Neural cell (in vitro differentiated cells): ENCODE measurements around the gene STEAP2. TPM values are rescaled to one million over a fixed set of nuclear protein-coding genes. Genes with fewer than 3 reads are reported as not detected.
A peak's percentile ranks its signal among the peaks of the same experiment; 100 is the strongest.

Experiments used
- H2AFZ ChIP-seq: fragments of 200-600, 300-800 bp; sonication (generic), shearing (Covaris generic); 2 replicates; pipeline ENCODE4 v1.6.0; 2014; ENCODE audit warnings: low read depth, mild to moderate bottlenecking, antibody characterized with exemption, low read length, moderate library complexity
- H3F3A ChIP-seq: fragments of 200-600 bp; shearing (Covaris generic); 2 replicates; pipeline ENCODE4 v1.6.1; 2016; ENCODE audit warnings: mild to moderate bottlenecking, moderate library complexity, mixed read lengths, antibody characterized with exemption, low read length; ENCODE audit not compliant: insufficient read depth, poor library complexity, severe bottlenecking
- H3K27ac ChIP-seq: fragments of 200-600, 300-800 bp; sonication (generic), shearing (Covaris generic); 2 replicates; pipeline ENCODE4 v1.5.1; 2014; ENCODE audit warnings: mild to moderate bottlenecking, low read length, moderate library complexity
- H3K27me3 ChIP-seq: fragments of 300-800, 200-600 bp; sonication (generic), shearing (Covaris generic); 2 replicates; pipeline ENCODE4 v1.6.0; 2014; ENCODE audit warnings: mild to moderate bottlenecking, low read depth, low read length, moderate library complexity; ENCODE audit not compliant: insufficient read depth
- H3K36me3 ChIP-seq: fragments of 300-800, 200-600 bp; sonication (generic), shearing (Covaris generic); 2 replicates; pipeline ENCODE4 v1.5.1; 2014; ENCODE audit warnings: mild to moderate bottlenecking, antibody characterized with exemption, low read length, moderate library complexity; ENCODE audit not compliant: insufficient read depth
- H3K4me2 ChIP-seq: fragments of 300-800, 200-600 bp; sonication (generic), shearing (Covaris generic); 2 replicates; pipeline ENCODE4 v1.6.0; 2014; ENCODE audit warnings: mild to moderate bottlenecking, low read length
- H3K4me3 ChIP-seq: fragments of 300-800, 200-600 bp; sonication (generic), shearing (Covaris generic); 2 replicates; pipeline ENCODE4 v1.5.1; 2014; ENCODE audit warnings: mild to moderate bottlenecking, low read length, moderate library complexity
- H3K79me2 ChIP-seq: fragments of 200-600 bp; shearing (Covaris generic); replicated peaks from 2 replicates; pipeline ENCODE4 v1.6.0; 2014; ENCODE audit warnings: mild to moderate bottlenecking, low read length, moderate library complexity; ENCODE audit not compliant: insufficient read depth
- H3K9ac ChIP-seq: fragments of 300-800, 200-600 bp; sonication (generic), shearing (Covaris generic); 2 replicates; pipeline ENCODE4 v1.6.1; 2016; ENCODE audit warnings: mild to moderate bottlenecking, low read length, mixed read lengths
- H3K9me2 ChIP-seq: fragments of 200-600 bp; shearing (Covaris generic); 2 replicates; pipeline ENCODE4 v1.6.1; 2016; ENCODE audit warnings: mild to moderate bottlenecking, low read length, mixed read lengths; ENCODE audit not compliant: insufficient read depth
- H3K9me3 ChIP-seq: fragments of 200-600, 300-800 bp; sonication (generic), shearing (Covaris generic); 2 replicates; pipeline ENCODE4 v1.6.1; 2016; ENCODE audit warnings: mild to moderate bottlenecking, mixed run types, low read length, moderate library complexity, mixed read lengths
- H4K20me1 ChIP-seq: fragments of 200-600 bp; shearing (Covaris generic); 2 replicates; pipeline ENCODE4 v1.6.1; 2016; ENCODE audit warnings: mild to moderate bottlenecking, mixed run types; ENCODE audit not compliant: insufficient read depth
- CTCF ChIP-seq: fragments of 450-650 bp; IDR thresholded peaks from 2 replicates; pipeline ENCODE4 v1.5.1; 2014; ENCODE audit warnings: antibody characterized with exemption, mild to moderate bottlenecking, moderate library complexity; ENCODE audit not compliant: poor library complexity, severe bottlenecking
- EP300 ChIP-seq: fragments of 450-650 bp; conservative IDR thresholded peaks from 2 replicates; pipeline ENCODE4 v1.6.1; 2014; ENCODE audit warnings: antibody characterized with exemption, mild to moderate bottlenecking, moderate library complexity; ENCODE audit not compliant: poor library complexity, severe bottlenecking
- EZH2 ChIP-seq: fragments of 200-600, 300-800 bp; shearing (Covaris generic), sonication (generic); IDR thresholded peaks from 2 replicates; pipeline ENCODE4 v1.6.1; 2014; ENCODE audit warnings: antibody characterized with exemption, low read length, borderline replicate concordance, mild to moderate bottlenecking; ENCODE audit not compliant: insufficient read depth, poor library complexity, severe bottlenecking
- MXI1 ChIP-seq: fragments of 450-650 bp; conservative IDR thresholded peaks from 2 replicates; pipeline ENCODE4 v1.6.1; 2014; ENCODE audit warnings: antibody characterized with exemption, mild to moderate bottlenecking; ENCODE audit not compliant: poor library complexity, severe bottlenecking
- POLR2AphosphoS5 ChIP-seq: IDR thresholded peaks from 2 replicates; pipeline ENCODE4 v1.6.1; 2012
- RAD21 ChIP-seq: fragments of 450-650 bp; conservative IDR thresholded peaks from 2 replicates; pipeline ENCODE4 v1.6.1; 2014; ENCODE audit warnings: antibody characterized with exemption, mild to moderate bottlenecking, moderate library complexity
- REST ChIP-seq: IDR thresholded peaks from 2 replicates; pipeline ENCODE4 v1.6.1; 2012; ENCODE audit warnings: borderline replicate concordance
- SMC3 ChIP-seq: fragments of 450-650 bp; conservative IDR thresholded peaks from 2 replicates; pipeline ENCODE4 v1.6.1; 2014; ENCODE audit warnings: antibody characterized with exemption, mild to moderate bottlenecking, moderate library complexity; ENCODE audit not compliant: poor library complexity
- TAF1 ChIP-seq: IDR thresholded peaks from 2 replicates; pipeline ENCODE4 v1.6.1; 2012; ENCODE audit warnings: low read depth
- polyA plus RNA-seq: library from polyadenylated mRNA; depleted of rRNA; stranded (reverse); fragments of >200 nt; gene quantifications from 2 replicates; pipeline ENCODE4 v1.2.3, GENCODE V29; 2014

Gene STEAP2
- polyA plus RNA-seq, 1 donor from 2014 or later = 5.9 TPM

GRCh38 chr7:90210981-90211380, 559 bp upstream of the STEAP2 start:
- Histone ChIP-seq H3K9me3 (no peaks in the 10 kb centered on the region), H3K27ac (peak overlapping the region; percentile 35), H3K27me3 (peaks cover 5% of the 10 kb centered on the region), H3K79me2 (no peaks in the 10 kb centered on the region), H3K4me3 (peak overlapping the region; percentile 80), H3K36me3 (no peaks in the 10 kb centered on the region), H4K20me1 (no peaks in the 10 kb centered on the region), H3F3A (no peaks in the 10 kb centered on the region), H2AFZ (peak overlapping the region; percentile 41), H3K9ac (peak overlapping the region; percentile 73), H3K9me2 (no peaks in the 10 kb centered on the region), H3K4me2 (peak overlapping the region; percentile 89)
- TF ChIP-seq EZH2 = no peak

GRCh38 chr7:90212149-90212495, 582 bp downstream of the STEAP2 start:
- H3F3A ChIP-seq = no peaks in the 10 kb centered on the region
- H3K9me2 ChIP-seq = no peaks in the 10 kb centered on the region
- no peaks in the 10 kb centered on the region for H4K20me1 ChIP-seq
- H3K4me3 ChIP-seq = peak overlapping the region; percentile 80
- no peaks in the 10 kb centered on the region for H3K79me2 ChIP-seq
- peaks cover 5% of the 10 kb centered on the region for H3K27me3 ChIP-seq
- TF ChIP-seq EP300 = no peak
- no peaks in the 10 kb centered on the region for H3K36me3 ChIP-seq
- H3K9ac ChIP-seq = peak overlapping the region; percentile 73
- H2AFZ ChIP-seq = peak overlapping the region; percentile 62
- peak overlapping the region; percentile 36 for H3K4me2 ChIP-seq
- H3K27ac ChIP-seq = peak overlapping the region; percentile 35
- no peaks in the 10 kb centered on the region for H3K9me3 ChIP-seq

DNA sequence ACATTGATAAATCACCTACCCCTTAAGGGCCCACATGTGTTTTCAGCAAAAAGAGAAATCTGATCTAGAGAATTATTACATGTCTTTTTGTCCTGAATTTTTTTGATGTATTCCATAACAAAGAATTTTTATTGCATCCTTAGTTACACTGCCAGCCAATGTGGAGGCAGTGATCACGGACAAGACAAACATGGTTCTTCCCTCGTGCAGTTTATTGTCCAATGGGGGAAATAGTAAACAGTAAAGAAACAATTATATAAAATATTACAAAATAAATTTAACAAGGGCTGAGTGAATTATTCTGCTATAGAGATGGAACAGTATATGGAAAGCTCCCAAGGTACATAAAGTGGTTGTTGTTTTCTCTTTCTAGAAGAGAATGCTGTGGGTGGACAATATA, 2.0 kb downstream of the STEAP2 start:
- no peaks in the 10 kb centered on the region for H3K9me2 ChIP-seq
- no peak overlapping the region for H3K27ac ChIP-seq
- no peak overlapping the region for H2AFZ ChIP-seq
- no peaks in the 10 kb centered on the region for H3K36me3 ChIP-seq
- H3K27me3 ChIP-seq = peaks cover 5% of the 10 kb centered on the region
- no peak for TF ChIP-seq RAD21
- no peak for TF ChIP-seq CTCF
- no peak for TF ChIP-seq SMC3
- TF ChIP-seq MXI1 = no peak
- TF ChIP-seq REST = no peak
- no peak for TF ChIP-seq TAF1
- no peak for TF ChIP-seq EZH2
- TF ChIP-seq EP300 = no peak
- TF ChIP-seq POLR2AphosphoS5 = no peak
- H3K4me3 ChIP-seq = no peak overlapping the region
- H4K20me1 ChIP-seq = no peaks in the 10 kb centered on the region
- no peaks in the 10 kb centered on the region for H3F3A ChIP-seq
- H3K9ac ChIP-seq = no peak overlapping the region
- no peaks in the 10 kb centered on the region for H3K9me3 ChIP-seq
- no peaks in the 10 kb centered on the region for H3K79me2 ChIP-seq
- H3K4me2 ChIP-seq = no peak overlapping the region
